MV-4-11 (cell line): ENCODE measurements around the gene LRRC37A3.
"Not testable (repeated sequence)": the region's sequence is repeated elsewhere in the genome, so short reads cannot be mapped to it uniquely, and the experiment has no call there.

Source experiments
- DNase-seq: peaks from one replicate; lab custom pipeline; 2025; lab: John Stamatoyannopoulos, UW

Gene LRRC37A3

DNA sequence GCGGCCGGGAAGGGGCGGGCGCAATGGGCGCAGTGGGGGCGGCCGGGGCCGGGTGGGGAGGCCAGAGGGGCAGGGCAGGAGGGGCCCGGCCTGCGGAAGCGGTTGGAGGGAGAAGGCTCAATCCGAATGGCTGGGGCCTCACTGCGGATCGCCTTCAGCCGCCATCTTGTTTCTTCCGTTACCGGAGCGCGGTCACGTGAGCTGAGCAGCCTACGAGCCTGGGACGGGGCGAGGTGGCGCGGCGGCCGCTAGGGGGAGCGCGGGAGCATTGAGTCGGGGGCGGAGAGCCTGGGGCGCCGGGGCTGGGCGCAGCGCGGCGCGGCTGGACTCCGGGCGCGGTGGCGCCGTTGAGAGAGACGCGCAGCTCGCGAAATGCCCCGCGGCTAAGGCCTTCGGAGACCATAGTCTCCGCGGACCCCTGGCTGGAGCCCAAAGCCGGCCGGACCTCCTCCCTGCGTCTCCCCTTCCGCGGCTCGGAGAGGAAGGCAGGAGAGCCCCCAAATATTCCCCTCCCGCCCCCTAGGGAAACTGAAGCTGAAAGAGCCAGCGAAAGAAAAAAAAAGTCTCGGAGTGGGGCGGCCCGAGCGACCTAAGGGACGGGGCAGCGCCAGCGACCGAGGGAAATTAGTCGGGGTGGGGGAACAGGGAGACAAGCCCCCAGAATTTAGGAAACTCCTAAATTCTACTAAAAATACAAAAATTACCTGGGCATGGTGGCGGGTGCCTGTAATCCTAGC, at the start of gene LRRC37A3:
Gene LRRC37A3, minus strand, starts transcription at position 190 of the 737 bp plus-strand sequence. CDS start 22,221 bp downstream, outside the sequence.
- peak; percentile 94 for DNase-seq

- peak; percentile 70 for DNase-seq
These were observed 46.6 kb upstream of the LRRC37A3 start for GRCh38 chr17:64965873-64966287.

- DNase-seq: peak; percentile 26
These were observed 46.1 kb upstream of the LRRC37A3 start for GRCh38 chr17:64965256-64965872.

DNA sequence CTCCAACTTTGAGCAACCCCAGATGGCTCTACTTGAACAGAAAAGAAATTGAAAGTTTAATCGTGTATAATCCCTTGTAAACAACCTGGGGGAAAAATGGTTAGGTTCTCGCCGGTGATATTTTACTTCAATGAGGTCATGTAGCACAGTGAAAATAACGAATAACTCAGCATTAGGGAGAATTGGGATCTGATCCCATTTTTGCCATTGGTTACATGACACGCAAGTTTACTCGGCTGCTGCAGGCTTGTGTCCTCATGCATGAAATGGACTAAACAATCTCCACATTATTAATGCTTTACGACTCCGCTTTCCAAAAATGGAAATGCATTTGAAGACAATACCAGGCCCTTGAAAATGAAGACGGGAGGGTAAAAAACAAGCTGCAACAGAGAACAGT, 45.5 kb upstream of the LRRC37A3 start:
- DNase-seq: no peak

DNA sequence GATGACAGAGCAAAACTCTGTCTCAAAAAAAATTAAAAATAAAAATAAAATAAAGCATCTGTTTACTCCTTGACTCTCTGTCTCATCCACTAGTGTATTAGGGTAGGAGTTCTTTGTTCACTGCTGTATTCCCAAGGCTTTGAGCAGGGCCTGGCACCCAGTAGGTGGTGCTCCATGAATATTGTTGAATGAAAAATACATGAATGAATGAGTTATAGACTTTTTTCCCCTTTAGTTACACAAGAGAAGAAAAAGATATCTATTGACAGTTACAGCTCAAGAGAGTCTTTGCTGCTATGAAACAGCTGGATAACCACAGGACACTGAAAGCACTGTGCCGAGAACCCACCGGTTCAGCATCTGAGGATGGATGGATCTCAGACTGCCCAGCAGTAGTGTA, 44.5 kb upstream of the LRRC37A3 start:
- DNase-seq: peak; percentile 34

DNA sequence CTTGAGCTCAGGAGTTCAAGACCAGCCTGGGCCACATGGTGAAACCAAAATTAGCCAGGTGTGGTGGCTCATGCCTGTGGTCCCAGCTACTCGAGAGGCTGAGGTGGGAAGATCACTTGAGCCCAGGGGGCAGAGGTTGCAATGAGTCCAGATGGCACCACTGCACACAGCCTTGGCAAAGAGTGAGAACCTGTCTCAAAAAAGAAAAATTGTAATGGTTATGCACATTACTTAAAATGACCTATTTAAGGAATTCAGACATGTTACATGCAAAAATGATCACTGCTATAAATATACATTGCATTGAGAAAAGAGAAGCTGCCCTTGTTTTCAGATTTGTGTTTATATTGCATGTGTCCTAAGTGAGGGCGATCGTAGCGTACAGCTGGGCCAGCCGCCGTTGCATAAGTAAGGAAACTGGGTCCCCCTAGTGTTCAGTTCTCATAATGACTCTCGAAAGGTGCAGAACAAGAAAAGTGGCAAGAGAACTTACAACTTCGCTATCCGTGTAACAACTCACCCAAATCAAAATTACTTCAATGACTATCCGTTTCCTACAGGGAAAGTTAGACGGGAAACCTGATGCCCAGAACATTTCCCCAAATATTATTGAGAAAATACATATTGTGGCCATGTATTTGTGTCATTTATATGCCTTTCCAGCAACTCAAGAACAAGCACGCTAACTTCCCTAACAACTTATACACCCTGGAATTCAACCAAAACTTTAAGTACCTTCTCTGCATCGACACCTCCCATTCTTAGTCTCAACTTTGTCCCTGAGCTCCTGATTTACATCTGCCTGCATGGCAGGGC, 42.5 kb upstream of the LRRC37A3 start:
- peak; percentile 78 for DNase-seq

DNA sequence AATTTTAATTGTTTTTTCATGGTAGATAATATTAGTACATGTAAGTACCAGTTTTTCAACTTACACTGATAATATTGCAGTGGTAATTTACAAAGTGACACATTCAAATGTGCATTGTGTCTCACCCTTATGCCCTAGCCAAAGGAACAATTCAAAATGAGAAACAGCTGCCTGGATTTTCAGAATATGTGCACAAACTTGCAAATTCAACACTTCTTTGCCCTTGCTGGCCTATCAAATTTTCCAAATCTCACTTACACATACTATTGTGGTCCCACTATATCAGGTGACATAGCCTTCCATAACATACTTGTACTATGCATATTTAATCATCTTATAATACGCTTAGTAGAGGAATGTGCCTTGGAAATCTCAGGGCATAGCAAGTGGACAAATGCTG, 32.6 kb upstream of the LRRC37A3 start:
- DNase-seq: no peak

GRCh38 chr17:64950871-64951270, 31.6 kb upstream of the LRRC37A3 start:
- DNase-seq: no peak

DNA sequence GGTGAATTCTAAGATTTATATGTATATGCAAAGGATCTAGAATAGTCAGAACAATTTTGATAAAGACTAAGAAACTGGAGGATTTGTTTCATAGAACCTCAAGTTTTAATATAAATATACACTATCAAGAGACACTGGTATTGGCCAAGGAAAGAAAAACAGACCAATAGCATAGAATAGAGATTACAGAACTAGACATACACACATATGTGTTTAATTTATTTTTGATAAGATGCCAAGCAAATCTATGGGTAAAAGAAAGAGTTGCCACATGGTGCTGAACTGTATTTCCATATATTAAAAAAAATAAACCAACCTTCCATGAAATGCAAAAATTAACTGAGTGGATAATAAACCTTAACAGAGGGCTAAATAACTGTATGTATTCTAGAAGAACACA, 27.9 kb upstream of the LRRC37A3 start:
- no peak for DNase-seq

DNA sequence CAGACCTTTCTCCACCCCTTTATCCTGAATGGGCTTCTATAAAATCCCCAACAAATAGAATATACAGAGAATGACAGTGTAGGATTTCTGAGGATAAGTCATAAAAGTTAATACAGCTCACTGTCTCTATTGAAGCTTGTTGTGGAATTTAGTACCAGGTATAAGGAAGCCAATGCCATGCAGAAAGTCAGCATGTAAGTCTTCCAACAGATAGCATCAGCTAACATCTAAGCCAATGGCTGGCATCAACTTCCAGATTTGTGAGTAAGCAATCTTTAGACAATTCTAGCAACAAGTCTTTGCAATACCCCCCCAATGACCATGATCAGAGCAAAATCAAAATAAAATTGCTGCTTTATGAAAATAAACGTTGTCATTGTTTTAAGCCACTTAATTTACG, 22.5 kb upstream of the LRRC37A3 start:
- DNase-seq: no peak

DNA sequence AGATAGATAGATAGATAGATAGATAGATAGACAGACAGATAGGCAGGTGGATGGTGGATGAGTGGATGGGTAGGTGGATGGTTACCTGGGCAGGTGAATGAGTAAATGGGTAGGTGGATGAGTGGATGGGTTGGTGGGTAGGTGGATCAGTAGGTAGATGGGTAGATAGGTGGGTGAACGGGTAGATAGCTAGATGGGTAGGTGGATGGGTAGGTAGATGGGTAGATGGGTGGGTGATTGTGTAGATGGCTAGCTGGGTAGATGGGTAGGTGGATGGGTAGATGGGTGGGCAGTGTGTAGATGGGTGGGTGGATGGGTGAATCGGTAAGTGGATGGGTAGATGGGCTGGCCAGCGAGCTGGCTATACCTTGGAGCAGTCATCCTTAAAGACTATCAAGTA, 21.8 kb upstream of the LRRC37A3 start:
- no peak for DNase-seq

GRCh38 chr17:64940055-64940454, 20.8 kb upstream of the LRRC37A3 start:
- no peak for DNase-seq

DNA sequence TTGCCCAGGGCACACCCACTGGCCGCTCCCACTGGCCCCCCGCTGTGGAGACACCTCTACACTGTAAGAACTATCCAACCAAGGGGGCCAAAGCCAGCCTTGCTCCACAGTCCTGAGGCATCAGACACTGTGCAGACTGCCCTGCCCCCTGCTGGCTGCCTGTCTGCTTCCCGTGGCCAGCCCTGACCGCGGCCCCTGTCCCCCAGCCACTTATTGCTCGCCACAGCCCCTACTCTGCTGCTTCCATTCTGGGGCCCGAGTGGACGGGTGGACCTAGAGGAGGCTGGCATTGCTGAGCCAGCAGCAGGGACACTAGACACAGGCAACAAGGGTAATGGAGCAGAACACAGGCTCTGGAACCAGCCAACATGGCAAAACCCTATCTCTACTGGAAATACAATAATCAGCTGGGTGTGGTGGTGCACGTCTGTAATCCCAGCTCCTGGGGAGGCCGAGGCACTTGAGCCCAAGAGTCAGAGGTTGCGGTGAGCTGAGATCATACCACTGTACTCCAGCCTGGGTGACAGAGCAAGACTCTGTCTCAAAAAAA, 19.7 kb upstream of the LRRC37A3 start:
- peak; percentile 64 for DNase-seq

DNA sequence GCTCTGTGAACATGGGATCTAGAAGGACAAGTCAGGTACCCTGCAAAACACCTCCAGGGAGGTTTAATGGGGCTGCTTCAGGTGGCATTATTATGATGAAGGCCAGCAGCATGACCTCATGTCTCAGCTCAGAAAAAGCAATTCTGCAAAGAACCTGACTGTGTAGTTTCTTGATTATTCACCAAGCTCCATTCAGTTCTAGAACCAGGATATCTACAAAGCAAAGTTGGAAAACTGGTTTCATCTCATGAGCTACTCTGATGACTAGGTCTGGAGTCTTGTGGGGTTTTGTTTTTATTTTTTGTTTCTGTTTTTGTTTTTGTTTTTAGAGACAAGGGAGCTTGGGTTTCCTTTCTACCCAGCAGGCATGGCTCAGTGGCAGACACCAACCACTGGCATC, 19.0 kb upstream of the LRRC37A3 start:
- DNase-seq: no peak

GRCh38 chr17:64936117-64936516, 16.8 kb upstream of the LRRC37A3 start:
- DNase-seq: no peak

DNA sequence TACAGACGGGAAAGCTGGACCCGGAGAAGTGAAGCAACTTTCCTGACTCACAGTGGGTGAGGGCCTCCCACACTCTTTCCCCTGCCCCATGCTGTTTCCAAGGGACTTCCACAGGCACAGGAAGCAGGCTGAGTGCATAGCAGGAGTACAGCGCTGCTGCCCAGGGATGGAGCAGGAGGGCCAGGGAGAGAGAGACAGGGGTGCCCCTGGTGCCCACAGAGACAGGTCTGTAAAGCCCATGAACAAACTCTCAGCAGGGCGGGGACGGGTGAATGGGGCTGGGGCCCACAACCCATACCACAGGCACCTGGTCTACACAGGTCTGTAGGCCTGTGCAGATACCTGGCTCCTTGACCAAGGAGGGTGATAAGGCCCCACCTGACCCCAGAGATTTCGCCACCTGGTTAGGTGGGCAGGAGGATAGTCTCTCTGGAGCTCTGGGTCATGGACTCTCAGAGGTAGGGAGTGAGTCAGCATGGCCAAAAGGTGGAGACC, 15.1 kb upstream of the LRRC37A3 start:
- DNase-seq: not testable (repeated sequence)

- not testable (repeated sequence) for DNase-seq
These were observed 13.6 kb upstream of the LRRC37A3 start for GRCh38 chr17:64932850-64933249.

GRCh38 chr17:64930374-64930773, 11.1 kb upstream of the LRRC37A3 start:
- not testable (repeated sequence) for DNase-seq

- not testable (repeated sequence) for DNase-seq
These were observed 10.3 kb upstream of the LRRC37A3 start for GRCh38 chr17:64929419-64930209.

- DNase-seq: not testable (repeated sequence)
These were observed 9.4 kb upstream of the LRRC37A3 start for GRCh38 chr17:64928701-64929100.

- peak; percentile 61 for DNase-seq
These were observed 8.2 kb upstream of the LRRC37A3 start for GRCh38 chr17:64927444-64927843.
